HepG2 (cell line): ENCODE results near the gene CNTNAP1. TPM values are rescaled to one million over a fixed set of nuclear protein-coding genes. Genes with fewer than 3 reads are reported as not detected.

Experiments
- DMTF1 ChIP-seq: sonication (generic); formaldehyde crosslinking; IDR thresholded peaks from 2 replicates; pipeline ENCODE4 v1.4.0; 2020; ENCODE audit warnings: mild to moderate bottlenecking, missing genetic modification reagents
- ERF ChIP-seq: IDR thresholded peaks from 2 replicates; pipeline ENCODE4 v1.6.1; 2018; ENCODE audit warnings: missing biosample characterization, missing genetic modification reagents
- GABPB1 ChIP-seq: IDR thresholded peaks from 2 replicates; pipeline ENCODE4 v1.6.1; 2016; ENCODE audit warnings: mild to moderate bottlenecking, missing genetic modification reagents, moderate library complexity, missing compliant biosample characterization
- HMGXB4 ChIP-seq, 2 experiments: sonication (generic) in 1 of 2; formaldehyde crosslinking in 1 of 2; IDR thresholded peaks; 2 replicates each; pipeline versions ENCODE4 v1.4.0 to v1.6.1; 2018 to 2020; ENCODE audit warnings: missing genetic modification reagents in 2 of 2, borderline replicate concordance in 1 of 2, low read depth in 1 of 2, mild to moderate bottlenecking in 1 of 2, missing biosample characterization in 1 of 2
- HNRNPLL ChIP-seq: fragments of 200-400 bp; formaldehyde crosslinking; IDR thresholded peaks from 2 replicates; pipeline ENCODE4 v1.6.1; 2017; ENCODE audit warnings: mild to moderate bottlenecking, low read depth, low read length; ENCODE audit not compliant: poor library complexity, severe bottlenecking
- IKZF1 ChIP-seq: fragments of 450-650 bp; IDR thresholded peaks from 2 replicates; pipeline ENCODE4 v1.7.1; 2016
- JUND ChIP-seq: sonication (generic); formaldehyde crosslinking; IDR thresholded peaks from 2 replicates; pipeline ENCODE4 v1.8.0; 2022; ENCODE audit warnings: mild to moderate bottlenecking, missing genetic modification reagents
- REST ChIP-seq, 2 experiments: IDR thresholded peaks; 2 replicates each; pipeline ENCODE4 v1.6.1; 2011 to 2012; ENCODE audit warnings: low read length in 2 of 2, borderline replicate concordance in 1 of 2, low read depth in 1 of 2, mild to moderate bottlenecking in 1 of 2, moderate library complexity in 1 of 2
- YEATS2 ChIP-seq: sonication (generic); formaldehyde crosslinking; IDR thresholded peaks from 2 replicates; pipeline ENCODE4 v1.4.0; 2020; ENCODE audit warnings: missing genetic modification reagents, borderline replicate concordance
- ZNF264 ChIP-seq: sonication (generic); formaldehyde crosslinking; IDR thresholded peaks from 2 replicates; pipeline ENCODE4 v1.4.0; 2020; ENCODE audit warnings: missing genetic modification reagents
- ZNF317 ChIP-seq: sonication (generic); formaldehyde crosslinking; IDR thresholded peaks from 2 replicates; pipeline ENCODE4 v1.5.0; 2020; ENCODE audit warnings: mild to moderate bottlenecking, missing genetic modification reagents
- ZNF607 ChIP-seq: sonication (generic); formaldehyde crosslinking; IDR thresholded peaks from 2 replicates; pipeline ENCODE4 v1.5.1; 2020; ENCODE audit warnings: missing genetic modification reagents, mild to moderate bottlenecking, borderline replicate concordance
- ZNF646 ChIP-seq: sonication (generic); formaldehyde crosslinking; IDR thresholded peaks from 2 replicates; pipeline ENCODE4 v1.9.0; 2021; ENCODE audit warnings: mild to moderate bottlenecking, missing genetic modification reagents
- polyA plus RNA-seq, 8 experiments: library from polyadenylated mRNA; depleted of rRNA in 3 of 8; stranded (reverse) in 7 of 8; unstranded in 1 of 8; fragments of >200 nt; fragmentation: Illumina TruSeq in 4 of 8; extraction: Trizol in 4 of 8; gene quantifications; 2 replicates each; pipeline versions ENCODE4 v1.2.1 to v1.2.3, GENCODE V29; 2011 to 2016; ENCODE audit warnings: low read depth in 4 of 8, missing spikeins in 1 of 8, mixed read lengths in 1 of 8; ENCODE audit not compliant: insufficient read depth in 1 of 8
- total RNA-seq, 5 experiments: library from RNA; depleted of rRNA; stranded (reverse); fragments of >200 nt; fragmentation: Illumina TruSeq; extraction: Trizol; gene quantifications; 2 replicates each; pipeline ENCODE4 v1.2.3, GENCODE V29; 2016; ENCODE audit warnings: low read depth in 1 of 5

Gene CNTNAP1
- total and polyA plus RNA-seq, 2 of the 13 experiments (the other 11 are each of a cell fraction or from before 2014, with no cell fraction given), result 4.5 to 7.7 TPM

GRCh38 chr17:42659079-42659931 lies 23.0 kb upstream of the CNTNAP1 start, which contains the start of gene TUBG2 (continued):
- TF ChIP-seq YEATS2, result peak; percentile 80; the same call in 1 of the 2 replicates
- peak; percentile 76 for TF ChIP-seq ZNF317
- peak; percentile 91 for TF ChIP-seq ZNF607
- no peak; the same call in 1 of the 2 replicates for TF ChIP-seq ZNF264
- TF ChIP-seq ZNF646, result no peak
- peak; percentile 87 for TF ChIP-seq ERF (CRISPR knock-in tag)
- peak; percentile 75; the same call in 1 of the 2 replicates for TF ChIP-seq GABPB1
- no peak for TF ChIP-seq REST (IDR thresholded peaks at IDR 0.05; ENCODE audit: borderline replicate concordance in 1 of 2, low read depth in 1 of 2, low read length in 2 of 2)
- no peak for TF ChIP-seq JUND
- no peak for TF ChIP-seq DMTF1 (CRISPR knock-in tag)
- no peak for TF ChIP-seq IKZF1
- TF ChIP-seq HMGXB4 (CRISPR knock-in tag; IDR thresholded peaks at IDR 0.05; ENCODE audit: borderline replicate concordance in 1 of 2, low read depth in 1 of 2), result peak; percentile 54 to 76; a peak in 3 of 4 replicates
- TF ChIP-seq HNRNPLL, result peak; percentile 92
